Right cardiac atrium (tissue), 5 donors: ENCODE data around the gene ZBTB9. TPM values are rescaled to one million over a fixed set of nuclear protein-coding genes. Genes with fewer than 3 reads are reported as not detected.

ENCODE experiments used
- ATAC-seq, 2 donors: fragments of 200-7000 bp; cut with Tn5 transposase; one replicate each; pipeline versions ENCODE4 v1.8.0 to v1.9.1; 2020; ENCODE audit warnings: moderate library complexity in 2 of 2, mild to moderate bottlenecking in 1 of 2
- DNase-seq, 3 donors: peaks; one replicate each; pipeline ENCODE4 v3.0.0-alpha.2; 2020
- H3K27ac ChIP-seq: one replicate; pipeline ENCODE4 v1.5.1; 2013; ENCODE audit warnings: mild to moderate bottlenecking, low read length, control low read depth, moderate library complexity
- H3K27me3 ChIP-seq: one replicate; pipeline ENCODE4 v1.6.1; 2013; ENCODE audit not compliant: control insufficient read depth, insufficient read depth
- H3K4me1 ChIP-seq: one replicate; pipeline ENCODE4 v1.6.1; 2013; ENCODE audit warnings: low read length; ENCODE audit not compliant: control insufficient read depth, insufficient read depth
- H3K4me3 ChIP-seq: one replicate; pipeline ENCODE4 v1.5.1; 2013; ENCODE audit warnings: low read length, control low read depth
- H3K9me3 ChIP-seq: one replicate; pipeline ENCODE4 v1.6.1; 2013; ENCODE audit warnings: low read length; ENCODE audit not compliant: control insufficient read depth
- WGBS: extraction: QIAGEN DNeasy Blood & Tissue Kit; methylation state at CpG from one replicate; pipeline ENCODE4 v1.1.7; 2013; 5-methylcytosine and 5-hydroxymethylcytosine counted together
- intact Hi-C, 4 donors: fragments of 100-400 bp; cut with DNase I; formaldehyde crosslinking; loops; one replicate each; pipeline versions ENCODE4 v1.11.0 to v1.14.0; 2022 to 2023
- polyA plus RNA-seq: library from polyadenylated mRNA; stranded (reverse); fragments of 200-250 nt; gene quantifications from one replicate; pipeline ENCODE4 v1.2.3, GENCODE V29; 2013
- total RNA-seq, 4 donors: library from RNA; stranded (reverse); fragmentation: NEBNext Ultra II Directional; extraction: Animal tissue kit (Norgen Biotek cat#: 25700); gene quantifications; one replicate each; pipeline ENCODE4 v1.2.1, GENCODE V29; 2021
- donor health status: healthy with polysubstance abuse.
- donor health status: DM: no; HTN: yes; CAD: no.
- donor health status: DM: no; HTN: no; CAD: no.
- donor health status: DM: no; HTN: yes; CAD: no; lungs with severe emphysema.
- donor health status: DM: yes; HTN: yes; CAD: no.

ZBTB9 gene
- total and polyA plus RNA-seq, 5 donors = 2.8 to 4.9 (median 4.2) TPM

- intact Hi-C loops = loop anchor here in 1 of 4 donors (10.0 kb wide), 1 partner anchor 146 kb away; no protein-coding TSS in a partner anchor
- Histone ChIP-seq H3K4me3 (no peak overlapping the region), H3K4me1 (peaks cover 17% of the 10 kb centered on the region)
Observed at GRCh38 chr6:33428966-33429749, 25.2 kb upstream of the ZBTB9 start.

GRCh38 chr6:33429750-33430052, 24.7 kb upstream of the ZBTB9 start:
- ATAC-seq (no peak), DNase-seq (no peak)
- Histone ChIP-seq H3K27me3 (no peaks in the 10 kb centered on the region), H3K27ac (no peak overlapping the region), H3K4me3 (no peak overlapping the region), H3K4me1 (peaks cover 12% of the 10 kb centered on the region), H3K9me3 (no peaks in the 10 kb centered on the region)
- 45% methylated on average over 2 of the region's 2 CpGs for WGBS
- intact Hi-C loops = loop anchor here in 1 of 4 donors (10.0 kb wide), 1 partner anchor 145 kb away; no protein-coding TSS in a partner anchor

More at GRCh38 chr6:33428966-33429749, 25.2 kb upstream of the ZBTB9 start:
- Histone ChIP-seq H3K27ac (peak overlapping the region; percentile 43), H3K9me3 (no peaks in the 10 kb centered on the region), H3K27me3 (no peaks in the 10 kb centered on the region)
- WGBS = 60% methylated on average over 5 of the region's 5 CpGs
- no peak for ATAC-seq
- peak in 1 of 3 donors; percentile 34 for DNase-seq

- H3K4me1 ChIP-seq = peaks cover 8% of the 10 kb centered on the region
Observed at GRCh38 chr6:33430334-33430733, 24.0 kb upstream of the ZBTB9 start.

GRCh38 chr6:33430991-33431879, 23.1 kb upstream of the ZBTB9 start:
- no peaks in the 10 kb centered on the region for H3K27me3 ChIP-seq
- ATAC-seq (peak; percentile 22 to 38), DNase-seq (peak; percentile 74 to 87 (median 82))
- no peak overlapping the region for H3K4me3 ChIP-seq
- WGBS = 4% methylated on average over 12 of the region's 12 CpGs
- peaks cover 8% of the 10 kb centered on the region for H3K4me1 ChIP-seq
- intact Hi-C loops = no loop called here
- no peak overlapping the region for H3K27ac ChIP-seq
- H3K9me3 ChIP-seq = no peaks in the 10 kb centered on the region

More at GRCh38 chr6:33430334-33430733, 24.0 kb upstream of the ZBTB9 start:
- WGBS = 53% methylated on average over 2 of the region's 2 CpGs
- Histone ChIP-seq H3K27me3 (no peaks in the 10 kb centered on the region), H3K4me3 (no peak overlapping the region), H3K27ac (no peak overlapping the region), H3K9me3 (no peaks in the 10 kb centered on the region)
- DNase-seq (no peak), ATAC-seq (no peak)
- intact Hi-C loops = no loop called here

GRCh38 chr6:33431880-33432541, 22.4 kb upstream of the ZBTB9 start:
- Histone ChIP-seq H3K9me3 (no peaks in the 10 kb centered on the region), H3K4me3 (no peak overlapping the region), H3K27ac (no peak overlapping the region), H3K27me3 (no peaks in the 10 kb centered on the region), H3K4me1 (peaks cover 8% of the 10 kb centered on the region)
- WGBS = 44% methylated on average over 12 of the region's 12 CpGs
- DNase-seq = no peak
- ATAC-seq = no peak
- intact Hi-C loops = no loop called here

- WGBS = 71% methylated on average over 10 of the region's 10 CpGs
- DNase-seq (no peak), ATAC-seq (no peak)
- intact Hi-C loops = no loop called here
- H3K4me3 ChIP-seq = no peak overlapping the region
- H3K4me1 ChIP-seq = peaks cover 8% of the 10 kb centered on the region
- H3K9me3 ChIP-seq = no peaks in the 10 kb centered on the region
- no peak overlapping the region for H3K27ac ChIP-seq
- no peaks in the 10 kb centered on the region for H3K27me3 ChIP-seq
Observed at GRCh38 chr6:33432546-33432945, 21.8 kb upstream of the ZBTB9 start.

- DNase-seq = no peak
- Histone ChIP-seq H3K27me3 (no peaks in the 10 kb centered on the region), H3K4me1 (peaks cover 8% of the 10 kb centered on the region), H3K4me3 (no peak overlapping the region), H3K27ac (peak overlapping the region; percentile 9), H3K9me3 (no peaks in the 10 kb centered on the region)
- no peak for ATAC-seq
- intact Hi-C loops = no loop called here
- WGBS = 97% methylated on average over 1 of the region's 1 CpG
Observed at GRCh38 chr6:33433001-33433543, 21.3 kb upstream of the ZBTB9 start.

GRCh38 chr6:33433544-33434191, 20.7 kb upstream of the ZBTB9 start:
- intact Hi-C loops = no loop called here
- Histone ChIP-seq H3K27ac (peak overlapping the region; percentile 9), H3K4me1 (peaks cover 6% of the 10 kb centered on the region), H3K9me3 (no peaks in the 10 kb centered on the region), H3K4me3 (no peak overlapping the region), H3K27me3 (no peaks in the 10 kb centered on the region)
- DNase-seq (no peak), ATAC-seq (peak; percentile 28 to 62)
- 14% methylated on average over 16 of the region's 17 CpGs for whole genome bisulfite sequencing

GRCh38 chr6:33434961-33435360, 19.4 kb upstream of the ZBTB9 start:
- ATAC-seq (no peak), DNase-seq (no peak)
- H3K4me1 ChIP-seq = peaks cover 3% of the 10 kb centered on the region
- H3K27me3 ChIP-seq = no peaks in the 10 kb centered on the region
- H3K27ac ChIP-seq = no peak overlapping the region
- WGBS = 86% methylated on average over 4 of the region's 4 CpGs
- intact Hi-C loops = no loop called here
- H3K9me3 ChIP-seq = no peaks in the 10 kb centered on the region
- no peak overlapping the region for H3K4me3 ChIP-seq

GRCh38 chr6:33437666-33438065, 16.7 kb upstream of the ZBTB9 start:
- no peak for DNase-seq
- peaks cover 3% of the 10 kb centered on the region for H3K4me1 ChIP-seq
- 94% methylated on average over 18 of the region's 18 CpGs for WGBS
- no peaks in the 10 kb centered on the region for H3K9me3 ChIP-seq
- no peak overlapping the region for H3K4me3 ChIP-seq
- no peaks in the 10 kb centered on the region for H3K27me3 ChIP-seq
- intact Hi-C loops = no loop called here
- ATAC-seq = no peak
- no peak overlapping the region for H3K27ac ChIP-seq
